Ovary (tissue), 3 donors: ENCODE results near the gene EFNB3.

Experiments used
- CTCF ChIP-seq, 3 donors: fragments of 450-650 bp in 2 of 3; fragments of 200-600 bp in 1 of 3; IDR thresholded peaks; one replicate each; pipeline versions ENCODE4 v1.5.1 to v1.8.0; 2016 to 2022; ENCODE audit warnings: antibody characterized with exemption in 3 of 3, mild to moderate bottlenecking in 1 of 3
- EP300 ChIP-seq: sonication (generic); formaldehyde crosslinking; IDR thresholded peaks from one replicate; pipeline ENCODE4 v1.6.1; 2017; ENCODE audit warnings: antibody characterized with exemption
- POLR2A ChIP-seq: fragments of 450-650 bp; IDR thresholded peaks from one replicate; pipeline ENCODE4 v1.6.1; 2017; ENCODE audit warnings: antibody characterized with exemption, mild to moderate bottlenecking, moderate library complexity
- donor health status: DM: no; HTN: no; CAD: no.

- TF ChIP-seq CTCF (IDR thresholded peaks at IDR 0.05): no peak
- TF ChIP-seq POLR2A: no peak
- no peak for TF ChIP-seq EP300
Measured at GRCh38 chr17:7755095-7755890, 50.3 kb downstream of the EFNB3 start.
